ENCODE results near the gene PPP1R1C.

DNA sequence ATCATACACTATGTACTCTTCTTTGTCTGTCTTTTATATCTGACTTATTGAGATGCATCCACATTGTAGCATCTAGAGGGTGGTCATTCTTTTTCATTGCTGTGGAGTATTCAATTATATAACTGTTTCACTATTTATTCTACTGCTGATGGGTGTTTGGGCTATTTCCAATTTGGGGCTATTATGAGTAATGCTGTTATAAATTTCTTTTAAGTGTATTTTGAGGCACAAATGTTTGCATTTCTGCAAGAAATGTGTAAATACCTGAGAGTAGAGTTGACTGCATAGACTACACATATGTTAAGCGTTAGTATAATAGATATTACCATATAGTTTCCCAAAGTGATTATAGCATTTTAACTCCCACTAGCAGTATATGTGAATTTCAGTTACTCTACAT is 26.9 kb upstream of the PPP1R1C start:
- no peak for TF ChIP-seq POLR2A (IDR thresholded peaks at IDR 0.05)
- no peak for TF ChIP-seq POLR2AphosphoS5 (IDR thresholded peaks at IDR 0.05)

All from transverse colon (tissue), 3 donors.